Measurements from ENCODE around the gene SLC30A2.

GRCh38 chr1:25989440-25990234, 56.3 kb downstream of the SLC30A2 start:
- TF ChIP-seq BHLHE40 (IDR thresholded peaks at IDR 0.05; ENCODE audit: low read depth, low read length) (no peak), SMC3 (IDR thresholded peaks at IDR 0.05) (no peak), RARB (CRISPR knock-in tag; IDR thresholded peaks at IDR 0.05) (no peak), CTCF (IDR thresholded peaks at IDR 0.05) (no peak), POLR2A (IDR thresholded peaks at IDR 0.05; ENCODE audit: low read length) (no peak)
